Astrocyte of the spinal cord (primary cell): Measurements from ENCODE around the gene MAMDC2.

Experiments
- DNase-seq: peaks from one replicate; pipeline ENCODE4 v3.0.0; 2011; ENCODE audit warnings: low read depth, low spot score
- H3K4me3 ChIP-seq: 2 replicates; pipeline ENCODE4 v1.5.1; 2011; ENCODE audit warnings: low read depth, mild to moderate bottlenecking, low read length, moderate library complexity
- CTCF ChIP-seq: IDR thresholded peaks from 2 replicates; pipeline ENCODE4 v1.5.1; 2012; ENCODE audit warnings: low read depth, mild to moderate bottlenecking, low read length, inconsistent platforms
- in situ Hi-C: cut with HindIII; loops from 2 replicates; pipeline ENCODE4 v1.10.0; 2017; ENCODE audit warnings: low sequenced_read_pairs

MAMDC2 gene

GRCh38 chr9:70060883-70061507 is 17.3 kb downstream of the MAMDC2 start:
- in situ Hi-C loops = no loop called here
- no peak for TF ChIP-seq CTCF

GRCh38 chr9:70061776-70062175 is 18.1 kb downstream of the MAMDC2 start:
- no peak for TF ChIP-seq CTCF
- in situ Hi-C loops = no loop called here
- H3K4me3 ChIP-seq = no peak overlapping the region
- peak; percentile 55 for DNase-seq

More at GRCh38 chr9:70060883-70061507, 17.3 kb downstream of the MAMDC2 start:
- no peak for DNase-seq
- H3K4me3 ChIP-seq = no peak overlapping the region

GRCh38 chr9:70064496-70064895 is 20.8 kb downstream of the MAMDC2 start:
- in situ Hi-C loops = no loop called here
- no peak for TF ChIP-seq CTCF
- DNase-seq = no peak
- H3K4me3 ChIP-seq = no peak overlapping the region

GRCh38 chr9:70065572-70065971 is 21.9 kb downstream of the MAMDC2 start:
- DNase-seq = no peak
- in situ Hi-C loops = no loop called here
- no peak overlapping the region for H3K4me3 ChIP-seq
- TF ChIP-seq CTCF = no peak

- DNase-seq = no peak
- no peak overlapping the region for H3K4me3 ChIP-seq
- in situ Hi-C loops = no loop called here
- no peak for TF ChIP-seq CTCF
These were observed 22.8 kb downstream of the MAMDC2 start for GRCh38 chr9:70066418-70066817.

GRCh38 chr9:70066874-70067273 is 23.2 kb downstream of the MAMDC2 start:
- no peak overlapping the region for H3K4me3 ChIP-seq
- no peak for DNase-seq
- TF ChIP-seq CTCF = no peak
- in situ Hi-C loops = no loop called here
